GM13976 (cell line): ENCODE results near the gene NKX1-1.
"Not testable (repeated sequence)": the region's sequence is repeated elsewhere in the genome, so short reads cannot be mapped to it uniquely, and the experiment has no call there.

ENCODE experiments used
- DNase-seq: peaks from one replicate; pipeline ENCODE4 v3.0.0; 2012; ENCODE audit warnings: low spot score
- CTCF ChIP-seq: IDR thresholded peaks from 2 replicates; pipeline ENCODE4 v1.5.1; 2012; ENCODE audit warnings: borderline replicate concordance, mild to moderate bottlenecking; ENCODE audit not compliant: insufficient read depth; ENCODE audit errors: extremely low read depth, missing control alignments, control extremely low read depth
- in situ Hi-C: fragments of 300-500 bp; cut with MboI; formaldehyde crosslinking; loops from one replicate; pipeline ENCODE4 v1.12.0; 2022; ENCODE audit warnings: low sequenced_read_pairs, mixed read lengths, inconsistent platforms; ENCODE audit not compliant: unreplicated experiment

The NKX1-1 gene

DNA sequence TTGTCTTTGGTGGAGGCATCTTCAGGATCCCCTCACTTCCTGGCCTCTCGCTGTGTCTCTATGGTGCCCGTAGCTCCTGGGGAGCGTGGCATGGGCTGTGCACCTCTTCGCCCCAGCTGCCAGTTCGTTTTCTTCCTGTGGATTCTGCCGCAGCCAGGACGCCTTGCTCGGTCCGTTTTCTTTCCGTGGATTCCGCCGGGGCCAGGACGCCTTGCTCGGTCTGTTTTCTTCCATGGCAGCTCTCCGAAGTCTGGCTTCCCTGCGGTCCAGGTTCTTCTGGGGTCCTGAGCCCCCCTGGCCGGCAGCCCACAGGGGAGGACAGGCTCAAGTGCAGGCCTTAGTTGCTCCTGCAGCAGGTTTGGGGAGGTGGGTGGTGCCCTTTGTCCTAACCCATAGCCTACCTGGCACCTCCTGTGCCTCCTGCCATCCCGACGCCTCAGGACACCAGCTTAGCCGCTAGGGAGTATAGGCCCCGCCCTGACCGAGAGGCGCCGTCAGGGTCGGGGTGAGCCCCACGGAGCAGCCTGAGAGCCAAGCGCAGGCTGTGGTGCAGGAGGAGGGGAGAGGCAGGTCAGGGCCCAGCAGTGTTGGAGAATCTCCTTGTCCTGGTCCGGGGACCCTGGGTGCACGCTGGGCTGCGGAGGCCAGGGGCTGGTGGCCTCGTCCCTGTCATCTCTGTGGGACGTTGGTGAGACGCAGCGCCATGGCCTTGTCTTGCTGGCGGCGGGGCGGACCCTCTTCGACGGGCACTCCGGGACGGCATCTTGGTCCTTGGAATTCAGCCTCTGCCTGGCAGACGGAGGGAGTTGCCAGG is 32.1 kb downstream of the NKX1-1 start:
- no peak for TF ChIP-seq CTCF
- in situ Hi-C loops: no loop called here
- no peak for DNase-seq

DNA sequence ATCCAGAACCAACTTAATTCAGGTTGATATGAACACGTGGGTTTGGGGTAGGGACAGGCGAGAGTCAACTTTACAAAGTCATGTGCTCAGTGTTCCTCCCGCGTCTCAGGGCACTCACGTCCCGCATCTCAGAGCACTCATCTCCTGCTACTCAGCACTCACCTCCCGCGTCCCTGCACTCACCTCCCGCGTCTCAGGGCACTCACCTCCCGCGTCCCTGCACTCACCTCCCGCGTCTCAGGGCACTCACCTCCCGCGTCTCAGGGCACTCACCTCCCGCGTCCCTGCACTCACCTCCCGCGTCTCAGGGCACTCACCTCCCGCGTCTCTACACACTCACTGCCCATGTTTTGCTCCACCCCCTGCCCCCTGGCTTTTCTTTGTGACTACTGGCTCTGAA is 33.7 kb downstream of the NKX1-1 start:
- in situ Hi-C loops, DNase-seq: not testable (repeated sequence)

DNA sequence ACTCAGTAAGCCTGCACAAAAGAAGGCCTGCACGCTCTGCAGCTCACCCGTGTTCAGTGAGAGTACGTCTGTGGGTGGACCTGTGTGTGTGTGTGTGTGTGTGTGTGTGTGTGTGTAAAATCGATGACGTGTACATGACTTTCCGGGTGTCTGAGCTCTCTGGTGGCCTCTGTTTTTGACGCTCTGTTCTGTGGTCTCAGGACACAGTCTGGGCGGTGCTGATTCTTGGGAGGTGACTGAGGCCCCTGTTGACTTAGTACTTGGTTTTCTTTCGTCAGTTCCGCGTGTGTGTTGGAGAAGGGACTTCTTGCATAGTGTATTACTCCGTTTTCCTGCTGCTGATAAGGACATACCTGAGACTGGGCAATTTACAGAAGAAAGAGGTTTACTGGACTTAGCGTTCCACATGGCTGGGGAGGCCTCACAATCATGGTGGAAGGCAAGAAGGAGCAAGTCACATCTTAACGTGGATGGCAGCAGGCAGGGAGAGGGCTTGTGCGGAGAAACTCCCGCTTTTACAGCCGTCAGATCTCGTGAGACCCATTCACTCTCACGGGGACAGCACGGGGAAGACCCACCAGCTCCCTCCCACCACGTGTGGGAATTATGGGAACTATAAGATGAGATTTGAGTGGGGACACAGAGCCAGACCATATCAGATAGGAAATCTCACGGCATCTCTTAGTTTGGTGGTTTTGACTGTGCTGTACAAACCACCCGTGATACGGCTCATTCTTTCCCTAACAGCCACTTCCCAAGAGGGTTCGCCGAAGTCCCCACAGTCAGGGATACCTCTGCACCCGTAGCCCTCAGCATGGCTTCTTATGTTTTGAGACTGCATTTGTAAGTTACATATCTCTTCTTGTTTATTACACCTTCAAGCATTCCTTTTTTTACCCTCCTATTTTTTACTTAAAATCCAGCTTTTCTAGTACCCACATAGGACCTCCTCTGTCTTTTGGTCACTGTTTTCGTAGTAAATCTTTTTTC is 34.8 kb downstream of the NKX1-1 start:
- no peak for DNase-seq
- in situ Hi-C loops: no loop called here
- no peak for TF ChIP-seq CTCF

DNA sequence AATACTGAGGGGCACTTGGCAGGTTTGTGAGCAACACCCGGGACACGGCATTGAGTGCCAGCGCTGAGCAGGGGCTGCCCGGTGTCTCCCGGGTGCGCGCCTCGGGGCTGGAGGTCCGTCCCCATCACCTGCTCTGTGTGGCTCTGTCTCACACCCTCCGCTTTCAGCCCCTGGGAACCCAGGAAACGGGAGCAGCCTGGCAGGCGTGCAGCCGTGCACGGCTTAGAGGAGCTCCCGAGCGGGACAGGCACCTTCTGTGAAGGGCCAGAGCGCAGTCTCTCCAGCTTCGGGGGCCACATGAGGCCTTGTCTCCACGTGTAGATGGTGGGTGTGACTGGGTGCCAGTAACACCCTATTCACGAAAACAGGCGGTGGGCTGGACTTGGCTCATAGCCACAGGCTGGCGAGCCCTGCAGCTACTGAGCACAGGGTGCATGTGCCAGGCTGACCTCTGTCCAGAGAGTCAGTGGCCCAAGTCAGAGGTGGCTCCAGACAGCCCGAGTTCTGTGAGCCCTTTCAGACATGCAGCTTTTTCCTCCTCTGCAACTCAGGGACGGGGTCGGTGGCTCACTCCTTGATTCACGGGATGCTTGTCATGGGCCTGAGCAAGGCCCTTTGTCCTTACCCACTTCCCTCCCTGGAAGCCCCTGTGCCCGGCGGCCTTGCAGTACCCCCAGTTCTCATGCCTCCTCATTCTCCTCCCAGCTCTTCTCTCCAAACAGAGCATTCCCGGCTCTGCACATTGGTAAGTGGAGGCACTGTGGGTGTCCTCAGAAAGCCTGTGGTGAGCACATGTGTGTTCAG is 35.7 kb downstream of the NKX1-1 start:
- in situ Hi-C loops: no loop called here
- TF ChIP-seq CTCF: no peak
- DNase-seq: no peak

DNA sequence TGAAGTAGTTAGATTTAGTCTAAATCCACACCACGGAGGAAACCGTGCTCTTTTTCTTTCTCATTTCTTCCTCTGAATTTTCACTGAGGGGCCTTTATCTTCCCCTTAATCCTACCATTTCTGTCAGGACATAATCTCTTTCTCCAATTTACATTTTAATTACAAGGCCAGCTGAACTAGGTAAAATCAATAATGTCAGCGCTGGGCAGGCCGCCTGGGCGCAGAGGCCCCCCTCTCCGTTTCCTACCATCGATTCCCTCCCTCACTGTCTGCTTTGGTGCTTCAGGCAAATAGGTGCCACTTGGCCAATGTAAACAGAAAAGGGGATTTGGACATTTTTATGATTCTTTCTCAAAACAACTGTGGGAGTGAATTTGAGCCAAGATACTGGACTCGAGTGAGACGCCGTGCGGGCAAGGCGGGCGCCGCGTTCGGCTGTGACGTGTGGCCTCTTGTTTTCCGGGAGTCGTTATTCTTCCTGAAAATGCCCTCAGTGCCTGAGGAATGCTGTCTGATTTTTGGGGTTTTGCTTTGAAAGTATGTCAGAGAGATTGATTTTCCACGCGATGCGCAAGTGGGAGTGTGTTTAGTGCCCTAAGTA is 36.7 kb downstream of the NKX1-1 start:
- in situ Hi-C loops: no loop called here
- DNase-seq: no peak
- no peak for TF ChIP-seq CTCF

DNA sequence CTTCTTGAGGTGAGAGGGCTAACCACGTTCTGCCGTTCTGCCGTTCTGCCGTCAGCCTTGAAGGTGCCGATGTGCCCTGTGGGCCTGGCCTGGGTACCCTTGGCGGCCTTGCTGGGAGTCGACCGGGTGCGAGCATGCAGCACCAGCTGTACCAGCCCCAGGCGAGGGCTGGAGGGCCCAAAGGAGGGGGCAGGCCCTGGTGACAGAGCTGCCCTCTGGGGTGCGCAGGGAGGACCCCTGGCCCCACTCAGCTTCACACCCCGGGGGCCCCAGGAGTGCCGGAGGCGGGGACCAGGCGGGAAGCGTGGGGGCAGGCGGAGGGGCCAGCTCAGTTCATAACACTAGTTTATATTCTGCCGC is 37.2 kb downstream of the NKX1-1 start:
- in situ Hi-C loops: no loop called here
- no peak for TF ChIP-seq CTCF
- no peak for DNase-seq
